GM18499 (cell line): ENCODE results near the gene IGSF23.
"Not testable (repeated sequence)": the region's sequence is repeated elsewhere in the genome, so short reads cannot be mapped to it uniquely, and the experiment has no call there.

Source experiments
- ATAC-seq: cut with Tn5 transposase; IDR thresholded peaks from one replicate; pipeline ENCODE4 v1.9.1; 2021; ENCODE audit warnings: moderate number of reproducible peaks; ENCODE audit not compliant: insufficient read depth, unreplicated experiment

The IGSF23 gene

DNA sequence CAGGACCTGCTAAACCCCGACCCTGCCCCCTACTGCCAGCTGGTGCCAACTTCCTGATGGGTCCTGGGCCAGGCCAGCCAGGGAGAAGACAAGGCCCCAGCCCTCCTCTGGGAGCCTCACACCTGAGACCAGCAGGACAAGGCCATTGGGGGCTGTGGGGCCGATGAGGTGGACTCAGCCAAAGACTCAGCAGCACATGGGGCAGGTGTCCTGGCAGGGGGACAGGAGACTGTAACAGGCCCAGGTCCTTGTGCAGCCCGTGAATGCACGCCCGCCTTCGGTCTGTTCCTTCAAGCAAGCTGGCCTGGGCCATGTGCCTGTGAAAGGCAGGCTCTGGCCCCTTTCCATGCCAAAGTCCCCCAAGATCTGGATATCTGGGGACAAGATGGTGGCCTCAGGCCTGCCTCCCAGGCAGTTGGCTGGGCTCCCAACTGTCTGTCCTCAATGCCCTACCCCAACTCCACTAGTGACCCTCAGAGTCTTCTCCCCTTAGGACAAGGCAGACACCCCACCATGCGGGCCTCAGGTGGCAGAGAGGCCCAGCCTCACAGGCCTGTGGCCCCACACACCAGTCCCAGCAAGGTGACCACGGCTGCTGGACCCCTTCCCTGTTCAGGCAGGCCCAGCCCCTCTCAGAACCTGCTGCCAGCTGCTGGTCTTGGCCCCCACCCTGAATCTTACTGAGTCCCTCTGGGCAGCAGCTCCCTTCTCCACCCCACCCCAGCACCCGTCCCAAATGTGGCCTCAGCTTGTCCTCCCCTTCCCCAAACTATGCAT is 70.3 kb downstream of the IGSF23 start:
- no peak for ATAC-seq

DNA sequence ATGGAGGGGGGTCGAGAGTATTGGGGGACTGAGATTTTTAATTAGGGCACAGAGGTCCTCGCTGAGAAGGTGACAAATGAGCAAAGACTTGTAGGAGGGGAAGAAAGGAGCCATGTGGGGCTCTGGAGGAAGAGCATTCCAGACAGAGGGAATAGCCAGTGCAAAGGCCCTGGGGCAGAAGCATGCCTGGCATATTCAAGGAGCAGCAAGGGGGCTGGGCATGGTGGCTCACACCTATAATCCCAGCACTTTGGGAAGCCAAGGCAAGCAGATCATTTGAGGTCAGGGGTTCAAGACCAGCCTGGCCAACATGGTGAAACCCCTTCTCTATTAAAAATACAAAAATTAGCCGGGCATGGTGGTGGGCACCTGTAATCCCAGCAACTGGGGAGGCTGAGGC is 71.0 kb downstream of the IGSF23 start:
- not testable (repeated sequence) for ATAC-seq

DNA sequence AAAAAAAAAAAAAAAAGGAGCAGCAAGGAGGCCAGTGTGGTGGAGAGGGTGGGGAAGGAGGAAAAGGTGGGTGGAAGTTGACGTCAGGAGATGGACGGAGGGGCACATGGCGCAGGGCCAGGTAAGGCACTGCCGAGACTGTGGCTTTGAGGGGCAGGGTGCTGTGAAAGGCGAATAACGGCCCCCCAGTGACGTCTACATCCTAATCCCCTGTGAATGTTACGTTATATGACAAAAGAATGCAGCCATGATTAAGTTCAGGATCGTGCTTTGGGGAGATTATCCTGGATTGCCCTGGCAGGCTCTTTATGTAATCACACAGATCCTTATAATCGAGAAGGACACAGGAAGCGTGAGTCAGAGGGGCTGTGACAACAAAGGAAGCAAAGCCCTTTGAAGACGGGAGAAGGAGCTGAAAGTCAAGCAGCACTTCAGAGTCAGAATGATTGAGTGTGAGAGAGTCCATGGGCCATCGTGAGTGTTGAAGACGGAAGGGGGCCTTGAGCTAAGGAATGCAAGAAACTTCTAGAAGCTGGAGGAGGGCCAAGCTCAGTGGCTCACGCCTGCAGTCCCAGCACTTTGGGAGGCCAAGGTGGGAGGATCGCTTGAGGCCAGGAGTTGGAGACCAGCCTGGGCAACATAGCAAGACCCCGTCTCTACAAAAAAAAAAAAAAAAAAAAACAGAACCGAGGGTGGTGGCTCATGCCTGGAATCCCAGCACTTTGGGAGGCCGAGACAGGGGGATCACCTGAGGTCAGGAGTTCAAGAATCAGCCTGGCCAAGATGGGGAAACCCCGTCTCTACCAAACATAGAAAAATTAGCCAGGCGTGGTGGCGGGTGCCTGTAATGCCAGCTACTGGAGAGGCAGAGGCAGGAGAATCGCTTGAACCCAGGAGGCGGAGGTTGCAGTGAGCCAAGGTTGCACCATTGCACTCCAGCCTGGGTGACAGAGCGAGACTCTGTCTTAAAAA is 71.8 kb downstream of the IGSF23 start:
- no peak for ATAC-seq

DNA sequence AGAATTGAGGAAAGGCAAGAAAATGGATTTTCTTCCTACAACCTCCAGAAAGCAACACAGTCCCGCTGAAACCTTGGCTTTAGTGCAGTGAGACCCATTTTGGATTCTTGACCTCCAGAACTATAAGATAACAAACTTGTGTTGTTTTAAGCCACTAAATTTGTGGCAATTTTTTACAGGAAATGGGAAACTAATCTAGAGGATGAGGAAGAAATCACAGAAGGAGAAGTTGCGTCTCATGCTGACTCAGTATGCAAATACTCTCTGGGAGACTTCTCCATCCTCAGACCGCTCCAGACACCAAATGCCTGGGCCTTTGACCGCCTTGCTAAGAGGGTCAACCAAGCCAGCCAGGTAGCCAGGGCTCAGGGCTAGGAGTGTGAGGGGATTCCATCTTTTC is 72.5 kb downstream of the IGSF23 start:
- no peak for ATAC-seq
